Measurements from ENCODE around the gene TCF3.

Gene TCF3

DNA sequence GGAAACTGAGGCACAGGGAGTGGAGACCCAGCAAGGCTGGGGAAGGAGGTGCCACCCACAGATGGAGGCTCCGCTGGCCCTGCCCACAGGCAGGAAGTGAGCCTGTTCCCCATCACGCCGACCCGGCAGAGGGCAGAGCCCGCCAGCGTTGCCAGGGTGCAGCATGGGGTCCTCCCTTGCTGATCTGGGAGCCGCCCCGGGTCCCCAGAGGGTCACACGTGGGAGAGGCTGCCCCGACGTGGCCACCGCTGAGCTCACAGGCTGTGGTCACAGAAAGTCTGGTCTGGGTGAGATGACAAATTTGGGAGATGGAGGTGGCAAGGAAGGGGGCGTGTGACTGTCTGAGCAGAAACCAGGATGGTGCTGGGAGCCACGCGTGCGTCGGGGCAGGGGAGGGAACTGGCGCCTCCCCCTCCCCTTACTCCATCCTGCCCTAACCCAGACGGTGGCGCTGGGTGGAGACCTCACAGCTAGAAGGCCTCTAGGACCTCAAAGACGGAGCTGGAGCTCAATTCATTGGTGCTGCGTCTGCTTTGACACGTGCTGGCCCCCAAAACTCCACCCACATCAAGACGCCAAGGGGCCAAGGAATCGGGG lies 92.0 kb downstream of the TCF3 start:
- DNase-seq (ENCODE audit: low spot score) = no peak
